Tibial nerve (tissue), 4 donors: ENCODE measurements around the gene DQX1. TPM values are rescaled to one million over a fixed set of nuclear protein-coding genes. Genes with fewer than 3 reads are reported as not detected.

Source experiments
- DNase-seq, 2 donors: peaks; one replicate each; pipeline ENCODE4 v3.0.0-alpha.2; 2019; ENCODE audit warnings: low spot score in 2 of 2
- H3K27ac ChIP-seq, 4 donors: fragments of 200-600 bp; sonication (generic) in 3 of 4; one replicate each; pipeline ENCODE4 v1.5.1; 2017 to 2019; ENCODE audit warnings: mild to moderate bottlenecking in 1 of 4
- H3K27me3 ChIP-seq, 2 donors: fragments of 200-600 bp; sonication (generic) in 1 of 2; one replicate each; pipeline versions ENCODE4 v1.5.1 to v1.6.0; 2017 to 2019
- H3K36me3 ChIP-seq, 3 donors: fragments of 200-600 bp; sonication (generic); one replicate each; pipeline ENCODE4 v1.5.1; 2018 to 2019
- H3K4me1 ChIP-seq, 4 donors: fragments of 200-600 bp; sonication (generic) in 3 of 4; one replicate each; pipeline ENCODE4 v1.5.1; 2017 to 2019
- H3K4me3 ChIP-seq, 4 donors: fragments of 200-600 bp; sonication (generic) in 3 of 4; one replicate each; pipeline ENCODE4 v1.5.1; 2017 to 2019; ENCODE audit warnings: mild to moderate bottlenecking in 1 of 4, moderate library complexity in 1 of 4
- H3K9me3 ChIP-seq, 4 donors: fragments of 200-600 bp; sonication (generic) in 3 of 4; one replicate each; pipeline ENCODE4 v1.5.1; 2017 to 2019
- EP300 ChIP-seq, 2 donors: sonication (generic); formaldehyde crosslinking; IDR thresholded peaks; one replicate each; pipeline ENCODE4 v1.6.1; 2017; ENCODE audit warnings: antibody characterized with exemption in 2 of 2, mild to moderate bottlenecking in 1 of 2
- POLR2A ChIP-seq, 2 donors: fragments of 450-650 bp; IDR thresholded peaks; one replicate each; pipeline ENCODE4 v1.6.1; 2017; ENCODE audit warnings: antibody characterized with exemption in 2 of 2, mild to moderate bottlenecking in 2 of 2, moderate library complexity in 2 of 2
- WGBS, 2 donors: methylation state at CpG; one replicate each; pipeline ENCODE4 v1.1.5; 2018; 5-methylcytosine and 5-hydroxymethylcytosine counted together
- total RNA-seq, 4 donors: library from RNA; depleted of rRNA; stranded (reverse); fragments of >200 nt; gene quantifications; one replicate each; pipeline ENCODE4 v1.1.0, GENCODE V29; 2016
- TF ChIP-seq, protein P1 (sequence below), 5 experiments: fragments of 200-600 bp in 3 of 5; fragments of 450-650 bp in 2 of 5; sonication (generic) in 3 of 5; IDR thresholded peaks; one replicate each; pipeline ENCODE4 v1.5.1; 2016 to 2019; ENCODE audit warnings: antibody characterized with exemption in 5 of 5, mild to moderate bottlenecking in 3 of 5, moderate library complexity in 2 of 5

The DQX1 gene, protein sequence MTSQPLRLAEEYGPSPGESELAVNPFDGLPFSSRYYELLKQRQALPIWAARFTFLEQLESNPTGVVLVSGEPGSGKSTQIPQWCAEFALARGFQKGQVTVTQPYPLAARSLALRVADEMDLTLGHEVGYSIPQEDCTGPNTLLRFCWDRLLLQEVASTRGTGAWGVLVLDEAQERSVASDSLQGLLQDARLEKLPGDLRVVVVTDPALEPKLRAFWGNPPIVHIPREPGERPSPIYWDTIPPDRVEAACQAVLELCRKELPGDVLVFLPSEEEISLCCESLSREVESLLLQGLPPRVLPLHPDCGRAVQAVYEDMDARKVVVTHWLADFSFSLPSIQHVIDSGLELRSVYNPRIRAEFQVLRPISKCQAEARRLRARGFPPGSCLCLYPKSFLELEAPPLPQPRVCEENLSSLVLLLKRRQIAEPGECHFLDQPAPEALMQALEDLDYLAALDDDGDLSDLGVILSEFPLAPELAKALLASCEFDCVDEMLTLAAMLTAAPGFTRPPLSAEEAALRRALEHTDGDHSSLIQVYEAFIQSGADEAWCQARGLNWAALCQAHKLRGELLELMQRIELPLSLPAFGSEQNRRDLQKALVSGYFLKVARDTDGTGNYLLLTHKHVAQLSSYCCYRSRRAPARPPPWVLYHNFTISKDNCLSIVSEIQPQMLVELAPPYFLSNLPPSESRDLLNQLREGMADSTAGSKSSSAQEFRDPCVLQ
- total RNA-seq: 1 to 10 TPM in 1 of 4 donors, not detected in 3; 6.9 TPM

DNA sequence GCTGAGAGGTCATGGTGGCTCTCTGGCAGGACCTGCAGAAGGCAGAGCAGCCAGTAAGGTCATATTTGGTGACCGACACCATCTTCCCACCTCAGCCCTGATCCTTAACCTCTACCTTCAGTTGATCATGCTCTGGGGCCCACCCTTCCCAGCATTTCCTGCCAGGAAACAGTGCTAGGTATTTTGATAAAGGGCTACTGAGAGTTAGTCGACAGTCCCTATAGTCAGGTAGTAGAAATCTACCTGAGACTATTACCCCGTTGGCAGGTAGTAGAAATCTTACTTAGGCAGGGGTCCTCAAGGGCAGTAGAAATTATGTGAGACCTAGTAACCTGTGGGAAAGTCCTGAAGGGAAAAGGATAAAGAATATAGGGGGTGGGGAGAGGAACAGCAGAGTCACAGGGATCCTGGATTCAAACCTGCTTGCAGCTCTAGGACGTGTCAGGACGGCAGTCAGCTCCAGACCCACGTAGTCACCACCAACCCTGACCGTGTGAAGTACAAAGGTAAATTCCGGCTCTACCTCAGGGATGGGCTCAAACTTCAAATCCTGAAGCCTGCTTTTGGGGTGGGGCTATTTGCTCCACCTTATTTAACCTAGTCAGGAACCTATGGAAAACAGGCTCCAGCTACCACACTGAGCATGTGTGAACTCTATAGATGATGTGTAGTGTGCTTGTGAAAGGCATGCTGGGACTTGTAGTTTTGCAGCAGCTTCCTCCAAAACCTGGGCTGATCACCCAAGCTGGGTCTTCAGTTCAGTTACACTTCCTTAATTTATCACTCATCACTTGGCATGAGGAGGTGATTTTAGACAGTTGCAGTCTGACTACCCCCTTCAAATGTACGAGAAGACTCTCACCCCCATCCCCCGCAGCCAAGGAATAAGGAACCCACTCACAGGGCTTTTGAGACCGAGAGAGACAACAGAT lies at the start of gene DQX1:
Gene DQX1, minus strand, starts transcription at position 515 of the 932 bp plus-strand sequence. Its CDS starts 502 bp downstream, at position 13.
- WGBS, 2 donors: 83 to 87% methylated on average over 11 of the region's 11 CpGs
- Histone ChIP-seq H3K4me3 (no peak within 1 kb of the TSS), H3K27ac (no peak within 1 kb of the TSS), H3K36me3 (peaks cover 0 to 42% (median 12%) of the 10 kb centered on the region in 3 donors), H3K4me1 (peaks cover 0 to 22% (median 14%) of the 10 kb centered on the region in 4 donors), H3K27me3 (peaks cover 0 to 2% of the 10 kb centered on the region in 2 donors), H3K9me3 (no peaks in the 10 kb centered on the region)
- TF ChIP-seq EP300 (IDR thresholded peaks at IDR 0.05): no peak
- TF ChIP-seq, protein P1, sequence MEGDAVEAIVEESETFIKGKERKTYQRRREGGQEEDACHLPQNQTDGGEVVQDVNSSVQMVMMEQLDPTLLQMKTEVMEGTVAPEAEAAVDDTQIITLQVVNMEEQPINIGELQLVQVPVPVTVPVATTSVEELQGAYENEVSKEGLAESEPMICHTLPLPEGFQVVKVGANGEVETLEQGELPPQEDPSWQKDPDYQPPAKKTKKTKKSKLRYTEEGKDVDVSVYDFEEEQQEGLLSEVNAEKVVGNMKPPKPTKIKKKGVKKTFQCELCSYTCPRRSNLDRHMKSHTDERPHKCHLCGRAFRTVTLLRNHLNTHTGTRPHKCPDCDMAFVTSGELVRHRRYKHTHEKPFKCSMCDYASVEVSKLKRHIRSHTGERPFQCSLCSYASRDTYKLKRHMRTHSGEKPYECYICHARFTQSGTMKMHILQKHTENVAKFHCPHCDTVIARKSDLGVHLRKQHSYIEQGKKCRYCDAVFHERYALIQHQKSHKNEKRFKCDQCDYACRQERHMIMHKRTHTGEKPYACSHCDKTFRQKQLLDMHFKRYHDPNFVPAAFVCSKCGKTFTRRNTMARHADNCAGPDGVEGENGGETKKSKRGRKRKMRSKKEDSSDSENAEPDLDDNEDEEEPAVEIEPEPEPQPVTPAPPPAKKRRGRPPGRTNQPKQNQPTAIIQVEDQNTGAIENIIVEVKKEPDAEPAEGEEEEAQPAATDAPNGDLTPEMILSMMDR (IDR thresholded peaks at IDR 0.05): no peak
- no peak for TF ChIP-seq POLR2A (IDR thresholded peaks at IDR 0.05)
- no peak for DNase-seq

DNA sequence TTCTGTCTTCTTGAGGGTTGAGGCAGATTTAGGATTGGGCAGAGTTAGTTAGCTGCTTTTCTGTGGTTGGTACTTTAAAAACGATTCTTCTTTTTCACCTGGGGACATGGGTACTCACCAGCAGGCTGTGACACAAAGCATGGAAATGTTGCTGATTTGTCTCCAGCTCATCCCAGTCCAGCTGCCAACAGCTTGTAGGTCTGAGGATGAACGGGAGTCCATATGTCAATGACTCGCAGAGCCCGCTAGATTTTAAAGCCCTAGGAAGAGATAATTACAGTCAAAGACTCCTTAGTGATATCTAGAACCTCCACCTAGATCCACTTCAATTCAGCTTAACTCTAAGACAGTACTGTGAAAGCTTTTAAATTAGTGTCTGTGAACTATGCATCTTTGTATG lies 49.3 kb upstream of the DQX1 start:
- 80 to 90% methylated on average over 4 of the region's 4 CpGs for WGBS, 2 donors
- DNase-seq: no peak
- no peak overlapping the region for H3K4me3 ChIP-seq
- H3K27ac ChIP-seq: peak overlapping the region in 1 of 4 donors; percentile 73
- no peaks in the 10 kb centered on the region for H3K27me3 ChIP-seq
- H3K36me3 ChIP-seq: no peaks in the 10 kb centered on the region
- H3K4me1 ChIP-seq: peaks cover 0 to 6% (median 2%) of the 10 kb centered on the region in 4 donors
- TF ChIP-seq, protein P1 (IDR thresholded peaks at IDR 0.05): no peak
- TF ChIP-seq EP300 (IDR thresholded peaks at IDR 0.05): no peak
- TF ChIP-seq POLR2A (IDR thresholded peaks at IDR 0.05): no peak
- H3K9me3 ChIP-seq: no peaks in the 10 kb centered on the region

- no peak for DNase-seq
- Histone ChIP-seq H3K4me3 (no peak overlapping the region), H3K27ac (peak overlapping the region in 1 of 4 donors; percentile 60), H3K9me3 (no peaks in the 10 kb centered on the region), H3K36me3 (no peaks in the 10 kb centered on the region), H3K27me3 (no peaks in the 10 kb centered on the region), H3K4me1 (peaks cover 0 to 6% (median 2%) of the 10 kb centered on the region in 4 donors)
- 31 to 40% methylated on average over 7 of the region's 7 CpGs for WGBS, 2 donors
- TF ChIP-seq EP300 (IDR thresholded peaks at IDR 0.05): no peak
- TF ChIP-seq, protein P1 (IDR thresholded peaks at IDR 0.05): no peak
- no peak for TF ChIP-seq POLR2A (IDR thresholded peaks at IDR 0.05)
These were observed 47.9 kb upstream of the DQX1 start for GRCh38 chr2:74573747-74574562.

DNA sequence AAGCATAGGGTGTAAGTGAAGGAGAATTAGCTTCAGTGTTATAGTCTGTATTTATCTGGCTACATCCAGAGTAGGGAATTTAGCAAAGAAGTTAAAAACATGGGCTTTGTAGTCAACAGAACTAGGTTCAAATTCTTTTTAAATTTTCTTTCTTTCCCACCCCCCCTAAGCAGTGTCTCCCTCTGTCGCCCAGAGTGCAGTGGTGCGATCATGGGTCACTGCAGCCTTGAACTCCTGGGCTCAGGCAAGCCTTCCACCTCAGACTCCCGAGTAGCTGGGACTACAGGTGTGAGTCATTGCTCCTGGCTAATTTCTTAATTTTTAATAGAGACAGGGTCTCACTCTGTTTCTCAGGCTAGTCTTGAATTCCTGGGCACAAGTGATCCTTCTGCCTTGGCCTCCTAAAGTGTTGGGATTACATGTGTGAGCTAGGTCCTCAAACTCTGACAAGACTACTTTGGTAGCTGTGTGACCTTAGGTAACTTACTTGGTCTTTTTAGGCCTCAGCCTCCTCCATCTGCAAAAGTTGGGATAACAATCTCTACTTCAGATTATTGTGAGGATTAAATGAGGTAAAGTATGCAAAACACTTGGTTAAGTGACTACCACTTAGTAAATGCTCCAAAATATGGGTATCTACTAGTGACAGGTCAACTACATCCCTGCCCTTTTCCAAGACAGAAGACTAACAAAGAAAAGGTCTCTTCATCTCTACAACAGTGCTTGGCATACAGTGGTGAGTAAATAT lies 46.3 kb upstream of the DQX1 start:
- no peak for TF ChIP-seq POLR2A (IDR thresholded peaks at IDR 0.05)
- TF ChIP-seq, protein P1 (IDR thresholded peaks at IDR 0.05): no peak
- no peak for TF ChIP-seq EP300 (IDR thresholded peaks at IDR 0.05)
- WGBS, 2 donors: 73 to 75% methylated on average over 3 of the region's 3 CpGs

More for the DNA sequence above, 46.3 kb upstream of the DQX1 start:
- no peak overlapping the region for H3K4me3 ChIP-seq
- no peaks in the 10 kb centered on the region for H3K9me3 ChIP-seq
- H3K27ac ChIP-seq: no peak overlapping the region
- H3K27me3 ChIP-seq: no peaks in the 10 kb centered on the region
- DNase-seq: no peak
- H3K4me1 ChIP-seq: peaks cover 0 to 6% (median 2%) of the 10 kb centered on the region in 4 donors
- H3K36me3 ChIP-seq: no peaks in the 10 kb centered on the region
